HG03469 (cell line): Measurements from ENCODE around the gene B9D1.

ENCODE experiments used
- ATAC-seq: cut with Tn5 transposase; IDR thresholded peaks from one replicate; pipeline ENCODE4 v1.9.1; 2021; ENCODE audit warnings: mild to moderate bottlenecking, moderate library complexity, moderate number of reproducible peaks; ENCODE audit not compliant: unreplicated experiment

Gene B9D1

GRCh38 chr17:19377602-19378415, 15.3 kb upstream of the B9D1 start:
- ATAC-seq = peak; percentile 91

- no peak for ATAC-seq
Measured at GRCh38 chr17:19376811-19377210, 14.3 kb upstream of the B9D1 start.

GRCh38 chr17:19375732-19376131, 13.2 kb upstream of the B9D1 start:
- no peak for ATAC-seq

GRCh38 chr17:19374136-19374535, 11.6 kb upstream of the B9D1 start:
- ATAC-seq = no peak

- ATAC-seq = no peak
Measured at GRCh38 chr17:19372866-19373504, 10.5 kb upstream of the B9D1 start.

GRCh38 chr17:19372439-19372838, 9.9 kb upstream of the B9D1 start:
- ATAC-seq = no peak

GRCh38 chr17:19372011-19372370, 9.5 kb upstream of the B9D1 start:
- no peak for ATAC-seq

- no peak for ATAC-seq
Measured at GRCh38 chr17:19371259-19372010, 8.9 kb upstream of the B9D1 start.

GRCh38 chr17:19370493-19370960, 8.0 kb upstream of the B9D1 start:
- no peak for ATAC-seq

- ATAC-seq = no peak
Measured at GRCh38 chr17:19369846-19370492, 7.4 kb upstream of the B9D1 start.

GRCh38 chr17:19369107-19369778, 6.7 kb upstream of the B9D1 start:
- ATAC-seq = no peak

GRCh38 chr17:19368229-19368628, 5.7 kb upstream of the B9D1 start:
- ATAC-seq = no peak

- no peak for ATAC-seq
Measured at GRCh38 chr17:19366637-19366972, 4.1 kb upstream of the B9D1 start.

GRCh38 chr17:19365833-19366636, 3.5 kb upstream of the B9D1 start:
- ATAC-seq = no peak

GRCh38 chr17:19365499-19365817, 2.9 kb upstream of the B9D1 start:
- no peak for ATAC-seq

GRCh38 chr17:19364699-19365498, 2.4 kb upstream of the B9D1 start:
- ATAC-seq = no peak

GRCh38 chr17:19363460-19364035, 1.0 kb upstream of the B9D1 start:
- no peak for ATAC-seq

- no peak for ATAC-seq
Measured at GRCh38 chr17:19363114-19363438, 553 bp upstream of the B9D1 start.

- no peak for ATAC-seq
Measured at GRCh38 chr17:19361944-19362276, 613 bp downstream of the B9D1 start.
